GM20000 (cell line): Measurements from ENCODE around the gene MYH14.

Source experiments
- DNase-seq: peaks from one replicate; pipeline ENCODE4 v3.0.0; 2012; ENCODE audit warnings: low spot score
- TF ChIP-seq, protein P1 (sequence below): IDR thresholded peaks from 2 replicates; pipeline ENCODE4 v1.5.1; 2012; ENCODE audit warnings: mild to moderate bottlenecking, control low read depth; ENCODE audit errors: extremely low read depth, missing control alignments

MYH14 gene

DNA sequence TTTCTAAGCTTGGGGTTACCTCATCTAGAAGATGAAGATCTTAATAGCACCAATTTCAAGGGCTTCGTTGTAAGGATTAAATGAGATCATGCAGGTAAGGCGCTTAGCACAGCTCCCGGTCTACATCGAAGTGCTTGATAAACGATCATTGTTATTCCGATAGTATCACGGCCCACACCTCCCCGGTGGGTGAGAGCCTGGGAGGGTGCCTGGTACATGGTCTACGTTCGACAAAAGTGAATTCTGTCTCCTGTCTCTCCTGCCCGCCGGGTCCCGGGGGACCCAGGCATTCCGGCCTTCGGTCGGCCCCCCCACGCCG, 501 bp upstream of the MYH14 start:
- TF ChIP-seq, protein P1, sequence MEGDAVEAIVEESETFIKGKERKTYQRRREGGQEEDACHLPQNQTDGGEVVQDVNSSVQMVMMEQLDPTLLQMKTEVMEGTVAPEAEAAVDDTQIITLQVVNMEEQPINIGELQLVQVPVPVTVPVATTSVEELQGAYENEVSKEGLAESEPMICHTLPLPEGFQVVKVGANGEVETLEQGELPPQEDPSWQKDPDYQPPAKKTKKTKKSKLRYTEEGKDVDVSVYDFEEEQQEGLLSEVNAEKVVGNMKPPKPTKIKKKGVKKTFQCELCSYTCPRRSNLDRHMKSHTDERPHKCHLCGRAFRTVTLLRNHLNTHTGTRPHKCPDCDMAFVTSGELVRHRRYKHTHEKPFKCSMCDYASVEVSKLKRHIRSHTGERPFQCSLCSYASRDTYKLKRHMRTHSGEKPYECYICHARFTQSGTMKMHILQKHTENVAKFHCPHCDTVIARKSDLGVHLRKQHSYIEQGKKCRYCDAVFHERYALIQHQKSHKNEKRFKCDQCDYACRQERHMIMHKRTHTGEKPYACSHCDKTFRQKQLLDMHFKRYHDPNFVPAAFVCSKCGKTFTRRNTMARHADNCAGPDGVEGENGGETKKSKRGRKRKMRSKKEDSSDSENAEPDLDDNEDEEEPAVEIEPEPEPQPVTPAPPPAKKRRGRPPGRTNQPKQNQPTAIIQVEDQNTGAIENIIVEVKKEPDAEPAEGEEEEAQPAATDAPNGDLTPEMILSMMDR = no peak
- no peak for DNase-seq

DNA sequence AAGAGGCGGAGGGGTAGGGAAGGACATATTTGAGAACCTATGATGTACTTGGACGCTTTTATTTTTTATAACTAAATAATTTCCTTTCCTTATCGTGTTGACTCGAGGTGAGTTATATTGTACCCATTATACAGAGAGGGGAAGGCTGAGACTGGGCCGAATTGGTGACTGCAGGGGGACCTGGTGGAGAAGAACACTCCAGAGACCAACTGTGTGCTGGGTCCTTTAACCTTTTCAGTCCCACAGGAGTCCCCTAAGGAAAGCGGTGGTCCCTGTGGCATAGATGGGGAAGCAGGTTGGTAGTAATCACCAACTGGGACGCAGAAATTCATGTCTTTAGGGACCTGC, 633 bp downstream of the MYH14 start:
- DNase-seq = no peak
- TF ChIP-seq, protein P1 = no peak

DNA sequence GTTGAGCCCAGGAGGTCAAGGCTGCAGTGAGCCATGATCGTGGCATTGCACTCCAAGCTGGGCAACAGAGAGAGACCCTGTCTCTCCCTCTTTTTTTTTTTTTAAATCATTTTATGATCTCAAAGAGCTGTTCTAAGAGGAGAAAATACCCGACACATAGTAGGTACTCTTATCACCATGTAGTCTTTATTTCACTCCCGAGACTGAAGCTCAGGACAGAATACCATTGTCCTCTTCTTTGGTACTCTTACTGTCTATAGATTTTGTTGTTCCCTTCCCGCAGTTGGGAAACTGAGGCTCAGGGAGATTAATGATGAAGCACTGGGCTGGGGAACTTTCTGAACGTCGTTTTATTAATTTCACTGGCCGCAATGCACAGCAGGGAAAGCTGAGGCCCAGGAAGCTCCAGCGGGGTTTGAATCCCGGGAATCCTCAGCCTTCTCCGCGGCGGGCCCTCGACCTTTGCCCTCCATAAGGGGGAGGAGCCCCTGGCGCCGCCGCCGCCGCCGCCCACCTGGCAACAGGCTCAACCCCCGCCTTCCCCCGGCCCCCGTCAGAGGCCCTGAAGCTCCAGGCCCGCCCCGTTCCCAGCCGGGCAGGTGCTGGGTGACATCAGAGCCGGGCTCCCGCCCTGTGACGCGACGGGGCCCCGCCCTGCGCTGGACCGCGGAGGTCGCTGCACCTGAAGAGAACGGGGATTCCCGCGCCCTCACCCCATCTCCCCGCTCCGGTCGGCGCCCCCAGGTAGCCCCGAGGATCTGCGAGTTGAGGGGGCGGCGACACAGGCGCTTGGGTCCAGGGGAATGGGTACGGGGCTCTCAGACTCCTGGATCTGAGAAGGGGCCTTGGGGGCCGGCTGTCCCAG, 1.6 kb downstream of the MYH14 start:
- peak; percentile 56 for DNase-seq
- TF ChIP-seq, protein P1 = no peak

DNA sequence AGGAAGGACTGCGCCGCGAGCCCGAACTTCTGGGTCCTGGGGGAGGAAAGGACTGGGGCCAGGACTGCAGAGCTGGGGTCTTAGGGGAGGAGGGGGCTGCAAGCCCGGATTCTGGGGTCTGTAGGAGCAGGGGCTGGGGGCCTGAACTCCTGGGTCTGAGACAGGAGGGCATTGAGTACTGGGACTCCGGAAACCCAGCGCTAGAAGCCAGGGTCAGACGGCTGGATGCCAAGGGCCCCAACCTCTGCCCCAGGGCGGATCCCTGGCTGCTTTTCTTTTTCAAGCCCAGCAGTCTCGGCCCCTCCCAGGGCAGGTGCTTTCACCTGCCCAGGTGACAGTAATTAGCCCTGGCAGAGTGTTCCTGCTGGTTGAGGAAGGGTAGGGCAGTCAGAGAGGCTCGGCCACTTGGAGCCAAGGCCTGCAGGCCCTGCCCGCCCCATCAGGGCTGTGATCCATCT, 2.3 kb downstream of the MYH14 start:
- no peak for DNase-seq
- TF ChIP-seq, protein P1 = no peak

DNA sequence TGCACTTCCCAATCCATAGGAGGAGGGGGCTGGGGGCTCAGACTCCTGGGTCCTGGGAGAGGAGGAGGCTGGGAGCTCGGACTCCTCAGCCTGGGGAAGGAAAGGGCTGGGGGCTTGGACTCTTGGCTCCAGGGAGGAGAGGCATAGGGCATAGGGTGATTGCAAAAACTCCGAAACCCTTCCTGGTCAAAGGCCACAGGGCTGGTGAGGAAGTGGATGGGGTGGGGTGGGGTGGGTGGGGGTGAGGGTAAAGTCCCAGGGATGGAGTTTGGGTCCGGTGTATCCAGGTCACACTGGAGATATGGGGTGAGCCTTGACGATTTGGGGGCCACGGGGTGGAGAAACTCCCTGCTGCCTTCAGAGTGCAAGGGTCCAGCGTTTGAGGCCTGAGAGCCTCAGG, 2.8 kb downstream of the MYH14 start:
- no peak for DNase-seq
- TF ChIP-seq, protein P1 = no peak

DNA sequence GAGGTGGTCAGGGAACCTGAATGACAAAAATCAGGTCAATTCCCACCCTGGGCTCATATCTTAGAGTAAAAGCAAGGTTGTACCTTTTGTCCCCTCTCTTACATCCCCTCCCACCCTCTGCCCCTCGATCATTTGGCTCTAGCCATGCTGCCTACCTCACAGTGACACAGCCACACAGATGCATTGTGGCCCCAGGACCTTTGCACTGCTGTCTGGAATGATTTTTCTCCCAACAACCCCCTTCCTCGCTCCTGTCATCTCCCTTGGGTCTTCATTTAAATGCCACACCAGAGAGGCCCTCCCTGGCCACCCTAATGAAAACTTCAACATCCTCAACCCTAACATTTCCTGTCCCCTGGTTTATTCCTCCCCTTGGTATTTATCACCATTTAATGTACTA, 4.3 kb downstream of the MYH14 start:
- TF ChIP-seq, protein P1 = no peak
- DNase-seq = peak; percentile 8

DNA sequence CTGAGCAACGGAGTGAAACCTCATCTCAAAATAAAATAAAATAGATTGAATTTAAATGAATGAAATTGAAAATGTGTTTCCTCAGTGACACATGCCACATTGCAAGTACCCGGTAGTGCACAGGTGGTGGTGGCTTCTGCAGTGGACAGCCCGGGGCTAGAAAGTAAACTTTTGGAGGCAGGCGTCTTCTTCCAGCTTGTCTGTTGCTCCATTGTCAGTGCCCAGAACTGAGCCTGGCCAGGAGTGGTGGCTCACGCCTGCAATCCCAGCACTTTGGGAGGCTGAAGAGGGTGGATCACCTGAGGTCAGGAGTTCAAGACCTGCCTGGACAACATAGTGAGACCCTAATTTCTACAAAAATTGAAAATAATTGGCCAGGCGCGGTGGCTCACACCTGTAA, 5.7 kb downstream of the MYH14 start:
- TF ChIP-seq, protein P1 = no peak
- peak; percentile 2 for DNase-seq
